Chondrocyte (in vitro differentiated cells): Measurements from ENCODE around the gene CAV3. TPM values are rescaled to one million over a fixed set of nuclear protein-coding genes. Genes with fewer than 3 reads are reported as not detected.

Experiments used
- DNase-seq: peaks from one replicate; pipeline ENCODE4 v3.0.0; 2021; ENCODE audit warnings: mixed read lengths, low spot score
- H3K27ac Mint-ChIP-seq: one replicate; pipeline ENCODE4 v1.8.0; 2021; ENCODE audit warnings: mild to moderate bottlenecking, moderate library complexity, mixed read lengths; ENCODE audit not compliant: unreplicated experiment
- H3K27me3 Mint-ChIP-seq: 2 replicates; pipeline ENCODE4 v1.8.0; 2021; ENCODE audit warnings: low read depth, mixed read lengths
- H3K36me3 Mint-ChIP-seq: 2 replicates; pipeline ENCODE4 v1.8.0; 2021; ENCODE audit warnings: low read depth, mixed read lengths
- H3K4me1 Mint-ChIP-seq: 2 replicates; pipeline ENCODE4 v1.8.0; 2021; ENCODE audit warnings: low read depth, mild to moderate bottlenecking, mixed read lengths
- H3K4me3 Mint-ChIP-seq: one replicate; pipeline ENCODE4 v1.8.0; 2021; ENCODE audit warnings: mild to moderate bottlenecking, moderate library complexity, mixed read lengths; ENCODE audit not compliant: unreplicated experiment
- H3K9me3 Mint-ChIP-seq: 2 replicates; pipeline ENCODE4 v1.8.0; 2021; ENCODE audit warnings: low read depth, mixed read lengths
- total RNA-seq: library from RNA; stranded (reverse); gene quantifications from 3 replicates; pipeline ENCODE4 v1.2.1, GENCODE V29; 2021
- TF ChIP-seq, protein P1 (sequence below): fragments of 200-600 bp; sonication (generic); IDR thresholded peaks from 2 replicates; pipeline ENCODE4 v1.5.0; 2021; ENCODE audit warnings: antibody characterized with exemption, mild to moderate bottlenecking, moderate library complexity

The CAV3 gene
- total RNA-seq, 1 donor from 2014 or later: not detected

DNA sequence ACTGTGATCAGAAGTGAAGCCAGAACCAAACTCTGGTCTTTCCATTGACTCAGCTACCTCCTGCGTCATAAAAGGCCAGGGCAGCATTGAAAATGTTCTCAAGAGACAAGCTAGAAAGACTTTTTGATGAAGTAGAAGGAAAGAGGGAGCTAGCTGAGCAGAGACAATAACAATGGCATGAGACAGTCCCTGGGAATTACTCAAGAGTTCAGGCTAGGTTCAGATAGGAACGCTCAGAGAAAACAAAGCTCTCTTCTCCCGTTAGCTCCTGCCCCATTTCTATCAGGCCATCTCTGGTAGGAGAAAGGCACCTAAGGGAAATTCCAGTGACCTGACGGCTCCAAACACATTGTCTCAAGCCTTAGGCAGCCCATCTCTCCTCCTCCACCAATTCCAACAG is 42.8 kb downstream of the CAV3 start:
- peaks cover 20% of the 10 kb centered on the region for H3K4me1 Mint-ChIP-seq
- TF ChIP-seq, protein P1, sequence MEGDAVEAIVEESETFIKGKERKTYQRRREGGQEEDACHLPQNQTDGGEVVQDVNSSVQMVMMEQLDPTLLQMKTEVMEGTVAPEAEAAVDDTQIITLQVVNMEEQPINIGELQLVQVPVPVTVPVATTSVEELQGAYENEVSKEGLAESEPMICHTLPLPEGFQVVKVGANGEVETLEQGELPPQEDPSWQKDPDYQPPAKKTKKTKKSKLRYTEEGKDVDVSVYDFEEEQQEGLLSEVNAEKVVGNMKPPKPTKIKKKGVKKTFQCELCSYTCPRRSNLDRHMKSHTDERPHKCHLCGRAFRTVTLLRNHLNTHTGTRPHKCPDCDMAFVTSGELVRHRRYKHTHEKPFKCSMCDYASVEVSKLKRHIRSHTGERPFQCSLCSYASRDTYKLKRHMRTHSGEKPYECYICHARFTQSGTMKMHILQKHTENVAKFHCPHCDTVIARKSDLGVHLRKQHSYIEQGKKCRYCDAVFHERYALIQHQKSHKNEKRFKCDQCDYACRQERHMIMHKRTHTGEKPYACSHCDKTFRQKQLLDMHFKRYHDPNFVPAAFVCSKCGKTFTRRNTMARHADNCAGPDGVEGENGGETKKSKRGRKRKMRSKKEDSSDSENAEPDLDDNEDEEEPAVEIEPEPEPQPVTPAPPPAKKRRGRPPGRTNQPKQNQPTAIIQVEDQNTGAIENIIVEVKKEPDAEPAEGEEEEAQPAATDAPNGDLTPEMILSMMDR: no peak
- H3K27ac Mint-ChIP-seq: peak overlapping the region; percentile 22
- no peaks in the 10 kb centered on the region for H3K9me3 Mint-ChIP-seq
- H3K27me3 Mint-ChIP-seq: no peaks in the 10 kb centered on the region
- no peak for DNase-seq
- H3K4me3 Mint-ChIP-seq: no peak overlapping the region
- no peaks in the 10 kb centered on the region for H3K36me3 Mint-ChIP-seq

GRCh38 chr3:8777201-8777977 is 43.8 kb downstream of the CAV3 start:
- Mint-ChIP-seq H3K9me3 (no peaks in the 10 kb centered on the region), H3K4me3 (no peak overlapping the region), H3K27ac (no peak overlapping the region), H3K4me1 (peaks cover 20% of the 10 kb centered on the region), H3K27me3 (no peaks in the 10 kb centered on the region), H3K36me3 (no peaks in the 10 kb centered on the region)
- no peak for DNase-seq
- TF ChIP-seq, protein P1: no peak

GRCh38 chr3:8777978-8778267 is 44.3 kb downstream of the CAV3 start:
- TF ChIP-seq, protein P1: no peak
- H3K4me3 Mint-ChIP-seq: no peak overlapping the region
- DNase-seq: no peak
- no peaks in the 10 kb centered on the region for H3K27me3 Mint-ChIP-seq
- peaks cover 20% of the 10 kb centered on the region for H3K4me1 Mint-ChIP-seq
- H3K9me3 Mint-ChIP-seq: no peaks in the 10 kb centered on the region
- H3K27ac Mint-ChIP-seq: no peak overlapping the region
- no peaks in the 10 kb centered on the region for H3K36me3 Mint-ChIP-seq

DNA sequence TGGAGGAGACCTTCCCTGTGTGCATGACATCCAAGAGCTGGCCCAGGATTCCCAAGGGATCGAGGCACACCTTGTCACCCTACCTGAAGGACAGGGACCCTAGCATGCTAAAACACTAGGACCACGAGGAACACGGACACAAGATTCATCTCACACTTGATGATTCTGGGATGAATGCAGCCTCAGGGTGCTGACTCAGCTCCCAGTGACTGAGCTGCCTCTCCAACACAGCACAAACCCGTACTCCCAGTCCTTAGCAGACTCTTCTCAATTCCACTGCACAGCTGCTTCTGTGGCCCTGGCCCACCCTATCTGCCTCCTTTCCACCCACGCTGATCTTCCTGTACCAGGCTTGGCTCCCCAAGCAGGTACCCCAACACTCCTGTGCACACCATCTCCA is 44.9 kb downstream of the CAV3 start:
- H3K4me3 Mint-ChIP-seq: no peak overlapping the region
- no peaks in the 10 kb centered on the region for H3K36me3 Mint-ChIP-seq
- H3K9me3 Mint-ChIP-seq: no peaks in the 10 kb centered on the region
- TF ChIP-seq, protein P1: no peak
- H3K27ac Mint-ChIP-seq: no peak overlapping the region
- H3K27me3 Mint-ChIP-seq: no peaks in the 10 kb centered on the region
- peaks cover 20% of the 10 kb centered on the region for H3K4me1 Mint-ChIP-seq
- DNase-seq: no peak

GRCh38 chr3:8780279-8780678 is 46.7 kb downstream of the CAV3 start:
- no peak for DNase-seq
- Mint-ChIP-seq H3K4me3 (no peak overlapping the region), H3K36me3 (no peaks in the 10 kb centered on the region), H3K9me3 (no peaks in the 10 kb centered on the region), H3K27ac (no peak overlapping the region), H3K27me3 (no peaks in the 10 kb centered on the region), H3K4me1 (peaks cover 22% of the 10 kb centered on the region)
- TF ChIP-seq, protein P1: no peak
